HepG2 (cell line): ENCODE results near the gene LAMA5. TPM values are rescaled to one million over a fixed set of nuclear protein-coding genes. Genes with fewer than 3 reads are reported as not detected.

Experiments used
- EEA1 ChIP-seq: sonication (generic); formaldehyde crosslinking; IDR thresholded peaks from 2 replicates; pipeline ENCODE4 v1.5.1; 2020; ENCODE audit warnings: mild to moderate bottlenecking, missing genetic modification reagents, borderline replicate concordance
- GABPB1 ChIP-seq: IDR thresholded peaks from 2 replicates; pipeline ENCODE4 v1.6.1; 2016; ENCODE audit warnings: mild to moderate bottlenecking, missing genetic modification reagents, moderate library complexity, missing compliant biosample characterization
- KAT7 ChIP-seq: IDR thresholded peaks from 2 replicates; pipeline ENCODE4 v1.6.1; 2018; ENCODE audit warnings: borderline replicate concordance, missing compliant biosample characterization
- MED13 ChIP-seq: sonication (generic); formaldehyde crosslinking; IDR thresholded peaks from 2 replicates; pipeline ENCODE4 v1.5.0; 2020; ENCODE audit warnings: missing genetic modification reagents
- POLR2A ChIP-seq, 2 experiments: IDR thresholded peaks; 2 replicates each; pipeline ENCODE4 v1.6.1; 2011; ENCODE audit warnings: low read depth in 2 of 2, low read length in 2 of 2, mild to moderate bottlenecking in 1 of 2, moderate library complexity in 1 of 2; ENCODE audit not compliant: insufficient read depth in 1 of 2
- SAP130 ChIP-seq: IDR thresholded peaks from 2 replicates; pipeline ENCODE4 v1.6.1; 2016; ENCODE audit warnings: low read depth
- SOX6 ChIP-seq, 2 experiments: fragments of 450-650 bp in 1 of 2; sonication (generic) in 1 of 2; formaldehyde crosslinking in 1 of 2; IDR thresholded peaks; 2 replicates each; pipeline versions ENCODE4 v1.4.0 to v1.6.1; 2017 to 2020; ENCODE audit warnings: antibody characterized with exemption in 1 of 2, mild to moderate bottlenecking in 1 of 2, missing genetic modification reagents in 1 of 2
- TEAD3 ChIP-seq: optimal IDR thresholded peaks from 2 replicates; pipeline ENCODE3; 2016; ENCODE audit warnings: borderline replicate concordance
- ZBTB40 ChIP-seq, 2 experiments: fragments of 450-650 bp in 1 of 2; sonication (generic) in 1 of 2; formaldehyde crosslinking in 1 of 2; IDR thresholded peaks; 2 replicates each; pipeline versions ENCODE4 v1.6.1 to v1.8.0; 2016 to 2022; ENCODE audit warnings: antibody characterized with exemption in 1 of 2, mild to moderate bottlenecking in 1 of 2, missing genetic modification reagents in 1 of 2
- ZFP41 ChIP-seq: sonication (generic); formaldehyde crosslinking; IDR thresholded peaks from 2 replicates; pipeline ENCODE4 v1.4.0; 2020; ENCODE audit warnings: mild to moderate bottlenecking, missing genetic modification reagents, borderline replicate concordance
- ZNF274 ChIP-seq: sonication (generic); formaldehyde crosslinking; IDR thresholded peaks from 2 replicates; pipeline ENCODE4 v1.5.1; 2020; ENCODE audit warnings: mild to moderate bottlenecking, missing genetic modification reagents
- ZNF468 ChIP-seq: sonication (generic); formaldehyde crosslinking; IDR thresholded peaks from 2 replicates; pipeline ENCODE4 v1.8.0; 2022; ENCODE audit warnings: mild to moderate bottlenecking, moderate library complexity, missing genetic modification reagents
- ZNF629 ChIP-seq: sonication (generic); formaldehyde crosslinking; conservative IDR thresholded peaks from 2 replicates; pipeline ENCODE4 v1.5.0; 2020; ENCODE audit warnings: missing genetic modification reagents
- ZNF766 ChIP-seq: sonication (generic); formaldehyde crosslinking; IDR thresholded peaks from 2 replicates; pipeline ENCODE4 v1.5.0; 2020; ENCODE audit warnings: missing genetic modification reagents, borderline replicate concordance
- ZSCAN5A ChIP-seq: sonication (generic); formaldehyde crosslinking; IDR thresholded peaks from 2 replicates; pipeline ENCODE4 v1.8.0; 2022; ENCODE audit warnings: mild to moderate bottlenecking, missing genetic modification reagents, borderline replicate concordance
- polyA plus RNA-seq, 8 experiments: library from polyadenylated mRNA; depleted of rRNA in 3 of 8; stranded (reverse) in 7 of 8; unstranded in 1 of 8; fragments of >200 nt; fragmentation: Illumina TruSeq in 4 of 8; extraction: Trizol in 4 of 8; gene quantifications; 2 replicates each; pipeline versions ENCODE4 v1.2.1 to v1.2.3, GENCODE V29; 2011 to 2016; ENCODE audit warnings: low read depth in 4 of 8, missing spikeins in 1 of 8, mixed read lengths in 1 of 8; ENCODE audit not compliant: insufficient read depth in 1 of 8
- total RNA-seq, 5 experiments: library from RNA; depleted of rRNA; stranded (reverse); fragments of >200 nt; fragmentation: Illumina TruSeq; extraction: Trizol; gene quantifications; 2 replicates each; pipeline ENCODE4 v1.2.3, GENCODE V29; 2016; ENCODE audit warnings: low read depth in 1 of 5
- TF ChIP-seq, protein P1 (sequence below): sonication (generic); formaldehyde crosslinking; IDR thresholded peaks from 2 replicates; pipeline ENCODE4 v1.4.0; 2020; ENCODE audit warnings: mild to moderate bottlenecking, missing genetic modification reagents

The LAMA5 gene
- total and polyA plus RNA-seq, 2 of the 13 experiments (the other 11 are each of a cell fraction or from before 2014, with no cell fraction given) = 21.0 to 44.7 TPM

GRCh38 chr20:62304331-62305148, 62.6 kb downstream of the LAMA5 start (continued):
- TF ChIP-seq ZBTB40 (IDR thresholded peaks at IDR 0.05) (no peak), ZBTB40 (CRISPR knock-in tag; IDR thresholded peaks at IDR 0.05) (no peak; the same call in 1 of the 2 replicates), TEAD3 (peak; percentile 68), EEA1 (no peak), MED13 (no peak), ZNF468 (CRISPR knock-in tag) (0 out of 2 replicates have a peak, but pooled peaks have one; percentile 31), GABPB1 (CRISPR knock-in tag) (no peak; the same call in 1 of the 2 replicates), SAP130 (CRISPR knock-in tag) (no peak), SOX6 (IDR thresholded peaks at IDR 0.05) (no peak), SOX6 (CRISPR knock-in tag; IDR thresholded peaks at IDR 0.05) (no peak), ZNF274 (CRISPR knock-in tag) (peak; percentile 22; the same call in 1 of the 2 replicates), ZSCAN5A (no peak; the same call in 1 of the 2 replicates), ZFP41 (no peak), POLR2A (IDR thresholded peaks at IDR 0.05; ENCODE audit: insufficient read depth in 1 of 2, low read depth in 2 of 2, low read length in 2 of 2) (peak; percentile 16 to 32; a peak in 2 of 4 replicates), KAT7 (no peak), ZNF629 (CRISPR knock-in tag) (no peak), ZNF766 (CRISPR knock-in tag) (no peak)
- TF ChIP-seq, protein P1, sequence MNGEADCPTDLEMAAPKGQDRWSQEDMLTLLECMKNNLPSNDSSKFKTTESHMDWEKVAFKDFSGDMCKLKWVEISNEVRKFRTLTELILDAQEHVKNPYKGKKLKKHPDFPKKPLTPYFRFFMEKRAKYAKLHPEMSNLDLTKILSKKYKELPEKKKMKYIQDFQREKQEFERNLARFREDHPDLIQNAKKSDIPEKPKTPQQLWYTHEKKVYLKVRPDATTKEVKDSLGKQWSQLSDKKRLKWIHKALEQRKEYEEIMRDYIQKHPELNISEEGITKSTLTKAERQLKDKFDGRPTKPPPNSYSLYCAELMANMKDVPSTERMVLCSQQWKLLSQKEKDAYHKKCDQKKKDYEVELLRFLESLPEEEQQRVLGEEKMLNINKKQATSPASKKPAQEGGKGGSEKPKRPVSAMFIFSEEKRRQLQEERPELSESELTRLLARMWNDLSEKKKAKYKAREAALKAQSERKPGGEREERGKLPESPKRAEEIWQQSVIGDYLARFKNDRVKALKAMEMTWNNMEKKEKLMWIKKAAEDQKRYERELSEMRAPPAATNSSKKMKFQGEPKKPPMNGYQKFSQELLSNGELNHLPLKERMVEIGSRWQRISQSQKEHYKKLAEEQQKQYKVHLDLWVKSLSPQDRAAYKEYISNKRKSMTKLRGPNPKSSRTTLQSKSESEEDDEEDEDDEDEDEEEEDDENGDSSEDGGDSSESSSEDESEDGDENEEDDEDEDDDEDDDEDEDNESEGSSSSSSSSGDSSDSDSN (CRISPR knock-in tag) = 0 out of 2 replicates have a peak, but pooled peaks have one; percentile 44
